ENCODE data around the gene KCNJ6.

DNA sequence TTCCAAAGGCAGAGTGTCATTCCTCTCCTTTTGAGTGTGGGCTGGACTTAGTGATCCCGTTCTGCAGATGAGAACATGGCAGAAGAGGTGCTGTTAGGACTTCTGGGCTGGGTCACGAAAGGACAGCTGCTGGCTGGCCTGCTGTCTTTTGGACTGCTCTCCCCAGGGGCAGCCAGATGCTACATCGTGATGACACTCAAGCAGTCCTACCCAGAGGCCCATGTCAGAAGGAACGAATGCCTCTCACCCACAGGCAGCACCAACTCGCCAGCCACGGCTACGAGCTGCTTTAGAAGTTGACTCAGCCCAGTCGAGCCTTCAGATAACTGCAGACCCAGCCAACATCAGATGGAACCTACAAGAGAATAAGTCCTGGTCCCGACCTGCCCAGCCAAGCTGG lies 156.5 kb downstream of the KCNJ6 start:
- TF ChIP-seq, protein P1, sequence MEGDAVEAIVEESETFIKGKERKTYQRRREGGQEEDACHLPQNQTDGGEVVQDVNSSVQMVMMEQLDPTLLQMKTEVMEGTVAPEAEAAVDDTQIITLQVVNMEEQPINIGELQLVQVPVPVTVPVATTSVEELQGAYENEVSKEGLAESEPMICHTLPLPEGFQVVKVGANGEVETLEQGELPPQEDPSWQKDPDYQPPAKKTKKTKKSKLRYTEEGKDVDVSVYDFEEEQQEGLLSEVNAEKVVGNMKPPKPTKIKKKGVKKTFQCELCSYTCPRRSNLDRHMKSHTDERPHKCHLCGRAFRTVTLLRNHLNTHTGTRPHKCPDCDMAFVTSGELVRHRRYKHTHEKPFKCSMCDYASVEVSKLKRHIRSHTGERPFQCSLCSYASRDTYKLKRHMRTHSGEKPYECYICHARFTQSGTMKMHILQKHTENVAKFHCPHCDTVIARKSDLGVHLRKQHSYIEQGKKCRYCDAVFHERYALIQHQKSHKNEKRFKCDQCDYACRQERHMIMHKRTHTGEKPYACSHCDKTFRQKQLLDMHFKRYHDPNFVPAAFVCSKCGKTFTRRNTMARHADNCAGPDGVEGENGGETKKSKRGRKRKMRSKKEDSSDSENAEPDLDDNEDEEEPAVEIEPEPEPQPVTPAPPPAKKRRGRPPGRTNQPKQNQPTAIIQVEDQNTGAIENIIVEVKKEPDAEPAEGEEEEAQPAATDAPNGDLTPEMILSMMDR (IDR thresholded peaks at IDR 0.05), result no peak
- TF ChIP-seq, protein P2, sequence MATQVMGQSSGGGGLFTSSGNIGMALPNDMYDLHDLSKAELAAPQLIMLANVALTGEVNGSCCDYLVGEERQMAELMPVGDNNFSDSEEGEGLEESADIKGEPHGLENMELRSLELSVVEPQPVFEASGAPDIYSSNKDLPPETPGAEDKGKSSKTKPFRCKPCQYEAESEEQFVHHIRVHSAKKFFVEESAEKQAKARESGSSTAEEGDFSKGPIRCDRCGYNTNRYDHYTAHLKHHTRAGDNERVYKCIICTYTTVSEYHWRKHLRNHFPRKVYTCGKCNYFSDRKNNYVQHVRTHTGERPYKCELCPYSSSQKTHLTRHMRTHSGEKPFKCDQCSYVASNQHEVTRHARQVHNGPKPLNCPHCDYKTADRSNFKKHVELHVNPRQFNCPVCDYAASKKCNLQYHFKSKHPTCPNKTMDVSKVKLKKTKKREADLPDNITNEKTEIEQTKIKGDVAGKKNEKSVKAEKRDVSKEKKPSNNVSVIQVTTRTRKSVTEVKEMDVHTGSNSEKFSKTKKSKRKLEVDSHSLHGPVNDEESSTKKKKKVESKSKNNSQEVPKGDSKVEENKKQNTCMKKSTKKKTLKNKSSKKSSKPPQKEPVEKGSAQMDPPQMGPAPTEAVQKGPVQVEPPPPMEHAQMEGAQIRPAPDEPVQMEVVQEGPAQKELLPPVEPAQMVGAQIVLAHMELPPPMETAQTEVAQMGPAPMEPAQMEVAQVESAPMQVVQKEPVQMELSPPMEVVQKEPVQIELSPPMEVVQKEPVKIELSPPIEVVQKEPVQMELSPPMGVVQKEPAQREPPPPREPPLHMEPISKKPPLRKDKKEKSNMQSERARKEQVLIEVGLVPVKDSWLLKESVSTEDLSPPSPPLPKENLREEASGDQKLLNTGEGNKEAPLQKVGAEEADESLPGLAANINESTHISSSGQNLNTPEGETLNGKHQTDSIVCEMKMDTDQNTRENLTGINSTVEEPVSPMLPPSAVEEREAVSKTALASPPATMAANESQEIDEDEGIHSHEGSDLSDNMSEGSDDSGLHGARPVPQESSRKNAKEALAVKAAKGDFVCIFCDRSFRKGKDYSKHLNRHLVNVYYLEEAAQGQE (IDR thresholded peaks at IDR 0.05; ENCODE audit: insufficient read depth in 1 of 2, low read depth in 2 of 2, low read length in 1 of 2), result no peak
- no peak for TF ChIP-seq POLR2AphosphoS5 (IDR thresholded peaks at IDR 0.05; ENCODE audit: low read depth, low read length)
- no peak for TF ChIP-seq SIN3A (IDR thresholded peaks at IDR 0.05; ENCODE audit: borderline replicate concordance, insufficient read depth, low read depth, low read length)
